Muscle layer of colon (tissue), 2 donors: Measurements from ENCODE around the gene ABCA4.
"Not testable (repeated sequence)": the region's sequence is repeated elsewhere in the genome, so short reads cannot be mapped to it uniquely, and the experiment has no call there.

Experiments
- H3K27ac ChIP-seq: one replicate; pipeline ENCODE4 v1.7.0; 2013; ENCODE audit warnings: low read depth, mild to moderate bottlenecking, low read length, moderate library complexity
- H3K27me3 ChIP-seq, 2 donors: one replicate each; pipeline ENCODE4 v1.7.0; 2013; ENCODE audit warnings: low read length in 2 of 2, mild to moderate bottlenecking in 2 of 2; ENCODE audit not compliant: insufficient read depth in 2 of 2, control insufficient read depth in 1 of 2
- H3K36me3 ChIP-seq: one replicate; pipeline ENCODE4 v1.7.0; 2013; ENCODE audit warnings: mild to moderate bottlenecking, low read length; ENCODE audit not compliant: insufficient read depth
- H3K4me1 ChIP-seq: one replicate; pipeline ENCODE4 v1.7.0; 2013; ENCODE audit warnings: mild to moderate bottlenecking, low read length; ENCODE audit not compliant: insufficient read depth
- H3K4me3 ChIP-seq, 2 donors: one replicate each; pipeline ENCODE4 v1.7.0; 2013; ENCODE audit warnings: low read length in 2 of 2, low read depth in 1 of 2, mild to moderate bottlenecking in 1 of 2, moderate library complexity in 1 of 2
- H3K9ac ChIP-seq: one replicate; pipeline ENCODE4 v1.7.0; 2013; ENCODE audit warnings: low read length
- H3K9me3 ChIP-seq: one replicate; pipeline ENCODE4 v1.7.0; 2013; ENCODE audit warnings: mild to moderate bottlenecking, low read length
- donor health status: abdominal sarcoma.
- donor health status: Adenocarcinoma of cecum.

Gene ABCA4

GRCh38 chr1:93991271-93991670 is 129.7 kb downstream of the ABCA4 start:
- Histone ChIP-seq H3K27ac (no peak overlapping the region), H3K4me1 (no peaks in the 10 kb centered on the region), H3K27me3 (no peaks in the 10 kb centered on the region), H3K36me3 (no peaks in the 10 kb centered on the region), H3K9me3 (no peaks in the 10 kb centered on the region), H3K4me3 (no peak overlapping the region), H3K9ac (no peak overlapping the region)

- H3K27ac ChIP-seq, H3K27me3 ChIP-seq, H3K9me3 ChIP-seq, H3K4me3 ChIP-seq, H3K4me1 ChIP-seq, H3K9ac ChIP-seq, H3K36me3 ChIP-seq: not testable (repeated sequence)
Observed at GRCh38 chr1:93990477-93990876, 130.5 kb downstream of the ABCA4 start.

DNA sequence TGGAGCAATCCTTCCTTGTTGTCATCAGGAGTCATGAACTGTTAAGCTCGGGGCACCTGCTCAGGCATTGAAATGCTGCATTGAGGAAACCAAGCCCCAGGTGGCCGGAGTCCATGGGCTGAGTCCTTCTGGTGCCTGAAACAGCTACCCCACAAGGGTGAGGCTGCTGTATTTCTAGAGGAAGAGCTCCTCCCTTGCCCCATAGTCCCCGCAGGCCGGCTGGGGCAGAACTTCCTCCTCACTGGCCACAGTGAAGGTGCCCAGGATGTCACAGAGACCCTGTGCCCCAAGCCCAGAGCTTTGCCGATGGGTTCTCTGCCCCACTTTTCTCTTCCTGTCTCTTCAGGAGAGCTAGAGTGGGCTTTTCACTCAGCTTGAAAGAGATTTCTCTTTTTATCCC is 130.9 kb downstream of the ABCA4 start:
- Histone ChIP-seq H3K9ac (no peak overlapping the region), H3K4me3 (no peak overlapping the region), H3K27me3 (no peaks in the 10 kb centered on the region), H3K9me3 (no peaks in the 10 kb centered on the region), H3K4me1 (no peaks in the 10 kb centered on the region), H3K36me3 (no peaks in the 10 kb centered on the region), H3K27ac (no peak overlapping the region)

- Histone ChIP-seq H3K4me1 (no peaks in the 10 kb centered on the region), H3K4me3 (no peak overlapping the region), H3K27ac (no peak overlapping the region), H3K36me3 (no peaks in the 10 kb centered on the region), H3K9me3 (no peaks in the 10 kb centered on the region), H3K27me3 (no peaks in the 10 kb centered on the region), H3K9ac (no peak overlapping the region)
Observed at GRCh38 chr1:93989601-93990000, 131.3 kb downstream of the ABCA4 start.

DNA sequence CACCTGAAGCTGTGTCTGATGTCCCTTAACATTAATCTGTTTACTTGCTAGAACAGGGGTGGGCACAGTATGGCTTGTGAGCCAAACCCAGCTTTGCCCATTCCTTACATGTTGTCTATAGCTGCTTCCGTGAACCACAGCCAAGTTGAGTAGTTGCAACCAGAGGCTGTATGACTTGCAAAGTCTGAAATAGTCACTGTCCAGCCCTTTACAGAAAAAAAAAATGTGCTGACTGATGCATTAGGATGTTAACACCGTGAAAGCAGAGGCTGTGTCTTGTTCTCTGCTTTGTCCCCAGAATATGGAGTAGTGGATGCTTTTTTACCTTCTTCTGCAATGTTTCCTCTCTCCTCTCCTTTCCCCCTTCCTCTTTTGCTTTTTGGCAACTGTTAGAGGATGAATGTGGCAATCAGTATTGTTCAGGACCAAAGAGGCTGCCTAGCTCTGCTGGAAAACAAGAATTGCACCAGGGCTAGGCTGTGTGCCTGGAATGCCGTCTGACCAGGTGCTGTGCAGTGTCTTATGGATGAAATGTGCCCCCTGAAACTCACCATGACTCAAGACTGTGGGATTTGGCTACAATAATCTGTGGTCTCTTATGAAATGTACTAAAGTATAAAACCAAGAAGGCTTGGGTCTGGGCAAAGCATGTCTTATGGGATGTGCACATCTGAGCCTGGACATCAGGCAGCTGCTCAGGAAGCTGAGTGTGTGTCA is 132.2 kb downstream of the ABCA4 start:
- Histone ChIP-seq H3K9ac (no peak overlapping the region), H3K27me3 (no peaks in the 10 kb centered on the region), H3K36me3 (no peaks in the 10 kb centered on the region), H3K27ac (no peak overlapping the region), H3K4me3 (no peak overlapping the region), H3K4me1 (no peaks in the 10 kb centered on the region), H3K9me3 (no peaks in the 10 kb centered on the region)

- no peak overlapping the region for H3K4me3 ChIP-seq
- no peaks in the 10 kb centered on the region for H3K36me3 ChIP-seq
- H3K4me1 ChIP-seq = peaks cover 22% of the 10 kb centered on the region
- H3K9ac ChIP-seq = no peak overlapping the region
- H3K27ac ChIP-seq = no peak overlapping the region
- H3K27me3 ChIP-seq = no peaks in the 10 kb centered on the region
- H3K9me3 ChIP-seq = no peaks in the 10 kb centered on the region
Observed at GRCh38 chr1:93981274-93981667, 139.7 kb downstream of the ABCA4 start.

- H3K4me1 ChIP-seq = peaks cover 22% of the 10 kb centered on the region
- H3K9ac ChIP-seq = no peak overlapping the region
- no peaks in the 10 kb centered on the region for H3K36me3 ChIP-seq
- no peaks in the 10 kb centered on the region for H3K9me3 ChIP-seq
- H3K27me3 ChIP-seq = no peaks in the 10 kb centered on the region
- H3K4me3 ChIP-seq = no peak overlapping the region
- H3K27ac ChIP-seq = no peak overlapping the region
Observed at GRCh38 chr1:93980320-93981273, 140.4 kb downstream of the ABCA4 start.

DNA sequence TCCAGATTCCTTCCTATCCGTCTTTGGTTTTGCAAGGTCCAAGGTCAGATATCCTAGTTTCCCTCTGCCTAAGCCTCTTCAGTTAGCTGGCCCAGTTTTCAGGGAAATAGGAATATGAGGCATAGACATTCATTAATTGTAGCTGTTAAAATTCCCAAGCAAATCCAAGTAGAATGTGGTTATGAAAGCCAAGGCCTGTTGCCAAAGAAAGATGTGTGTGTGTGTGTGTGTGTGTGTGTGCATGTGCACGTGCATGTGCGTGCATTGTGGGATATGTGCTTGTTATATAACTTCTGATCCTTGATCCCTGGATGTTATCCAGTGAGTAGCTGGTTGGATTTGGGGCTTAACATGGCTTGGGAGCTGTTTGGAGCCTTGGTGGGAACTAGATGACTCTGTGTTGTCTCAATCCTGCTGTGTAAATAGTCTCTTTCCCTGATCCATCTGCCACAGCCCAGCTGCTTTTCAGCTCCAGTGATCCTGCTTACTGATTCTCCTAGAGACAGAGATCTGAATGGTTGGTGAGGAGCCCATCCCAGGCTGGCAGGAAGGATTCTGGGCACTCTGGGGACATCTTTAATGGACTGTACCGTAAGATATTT is 141.1 kb downstream of the ABCA4 start:
- Histone ChIP-seq H3K4me3 (no peak overlapping the region), H3K27ac (no peak overlapping the region), H3K36me3 (no peaks in the 10 kb centered on the region), H3K9ac (no peak overlapping the region), H3K4me1 (peaks cover 22% of the 10 kb centered on the region), H3K27me3 (no peaks in the 10 kb centered on the region), H3K9me3 (no peaks in the 10 kb centered on the region)

- H3K9ac ChIP-seq = no peak overlapping the region
- H3K4me3 ChIP-seq = no peak overlapping the region
- no peak overlapping the region for H3K27ac ChIP-seq
- no peaks in the 10 kb centered on the region for H3K27me3 ChIP-seq
- peaks cover 22% of the 10 kb centered on the region for H3K4me1 ChIP-seq
- no peaks in the 10 kb centered on the region for H3K9me3 ChIP-seq
- no peaks in the 10 kb centered on the region for H3K36me3 ChIP-seq
Observed at GRCh38 chr1:93979040-93979717, 141.8 kb downstream of the ABCA4 start.

- Histone ChIP-seq H3K4me1 (peaks cover 22% of the 10 kb centered on the region), H3K27ac (no peak overlapping the region), H3K9me3 (no peaks in the 10 kb centered on the region), H3K4me3 (no peak overlapping the region), H3K27me3 (no peaks in the 10 kb centered on the region), H3K36me3 (no peaks in the 10 kb centered on the region), H3K9ac (no peak overlapping the region)
Observed at GRCh38 chr1:93977598-93977945, 143.4 kb downstream of the ABCA4 start.
